CD4-positive, alpha-beta T cell (primary cell): ENCODE results near the gene RIMS3. TPM values are rescaled to one million over a fixed set of nuclear protein-coding genes. Genes with fewer than 3 reads are reported as not detected.

ENCODE experiments used
- ATAC-seq: fragments of 200-7000 bp; cut with Tn5 transposase; one replicate; pipeline ENCODE4 v1.10.0; 2022; ENCODE audit warnings: mild to moderate bottlenecking; ENCODE audit not compliant: poor library complexity
- CTCF ChIA-PET: fragments of 350-600 bp; sonication (Branson Sonifier 250); formaldehyde crosslinking; loops from one replicate; lab custom pipeline; 2021; ENCODE audit warnings: antibody characterized with exemption, inconsistent platforms; lab: Charles Lee
- POLR2A ChIA-PET: fragments of 350-600 bp; sonication (Branson Sonifier 250); formaldehyde crosslinking; loops from one replicate; lab custom pipeline; 2021; ENCODE audit warnings: antibody characterized with exemption, inconsistent platforms; lab: Charles Lee
- DNase-seq, 14 experiments: peaks; one replicate each; pipeline ENCODE4 v3.0.0-alpha.2; 2013 to 2020; ENCODE audit warnings: mixed read lengths in 2 of 14
- H3K27ac ChIP-seq, 2 donors: one replicate each; pipeline versions ENCODE4 v1.5.1 to v1.7.0; 2013; ENCODE audit warnings: low read length in 2 of 2, low read depth in 1 of 2, mild to moderate bottlenecking in 1 of 2
- H3K27me3 ChIP-seq, 2 experiments: 1 replicate in 1 of 2; 2 replicates in 1 of 2; pipeline versions ENCODE4 v1.6.1 to v1.7.0; 2013; ENCODE audit warnings: low read length in 2 of 2, control low read depth in 1 of 2, mild to moderate bottlenecking in 1 of 2, moderate library complexity in 1 of 2; ENCODE audit not compliant: insufficient read depth in 2 of 2, control insufficient read depth in 1 of 2
- H3K36me3 ChIP-seq: one replicate; pipeline ENCODE4 v1.6.1; 2013; ENCODE audit warnings: low read length, control low read depth; ENCODE audit not compliant: insufficient read depth
- H3K4me1 ChIP-seq: one replicate; pipeline ENCODE4 v1.6.1; 2013; ENCODE audit warnings: low read length, control low read depth; ENCODE audit not compliant: insufficient read depth
- H3K4me3 ChIP-seq: one replicate; pipeline ENCODE4 v1.5.1; 2013; ENCODE audit warnings: mild to moderate bottlenecking, low read length, moderate library complexity
- H3K9me3 ChIP-seq, 2 experiments: 1 replicate in 1 of 2; 2 replicates in 1 of 2; pipeline versions ENCODE4 v1.6.1 to v1.7.0; 2013; ENCODE audit warnings: low read length in 2 of 2, mild to moderate bottlenecking in 2 of 2, control low read depth in 1 of 2, moderate library complexity in 1 of 2; ENCODE audit not compliant: control insufficient read depth in 1 of 2, insufficient read depth in 1 of 2
- H3K27ac Mint-ChIP-seq: one replicate; pipeline ENCODE4 v1.8.0; 2020; ENCODE audit warnings: mixed read lengths
- H3K27me3 Mint-ChIP-seq: one replicate; pipeline ENCODE4 v1.8.0; 2021; ENCODE audit warnings: mixed read lengths
- H3K36me3 Mint-ChIP-seq: one replicate; pipeline ENCODE4 v1.8.0; 2021; ENCODE audit warnings: low read depth, mixed read lengths
- H3K4me1 Mint-ChIP-seq: one replicate; pipeline ENCODE4 v1.8.0; 2021; ENCODE audit warnings: low read depth, mixed read lengths
- H3K4me3 Mint-ChIP-seq: one replicate; pipeline ENCODE4 v1.8.0; 2020; ENCODE audit warnings: mild to moderate bottlenecking, mixed read lengths
- H3K9me3 Mint-ChIP-seq: one replicate; pipeline ENCODE4 v1.8.0; 2020; ENCODE audit warnings: mixed read lengths
- intact Hi-C, 2 experiments: fragments of 100-400 bp; cut with DNase I in 1 of 2; cut with micrococcal nuclease in 1 of 2; formaldehyde crosslinking; loops; one replicate each; pipeline versions ENCODE4 v1.15.1 to v1.9.0; 2023 to 2025; cut with DNase I, micrococcal nuclease
- total RNA-seq, 174 experiments: library from RNA in 2 of 174; stranded (reverse) in 2 of 174; gene quantifications; one replicate each; pipeline ENCODE4 v1.2.3 and lab custom pipeline; 2021 to 2026
- TF ChIP-seq, protein P1 (sequence below): fragments of 200-600 bp; IDR thresholded peaks from one replicate; pipeline ENCODE4 v1.8.0; 2022; ENCODE audit warnings: antibody characterized with exemption, mild to moderate bottlenecking

RIMS3 gene
- total RNA-seq, 2 experiments from 2014 or later, result 0.99 to 1.1 TPM

DNA sequence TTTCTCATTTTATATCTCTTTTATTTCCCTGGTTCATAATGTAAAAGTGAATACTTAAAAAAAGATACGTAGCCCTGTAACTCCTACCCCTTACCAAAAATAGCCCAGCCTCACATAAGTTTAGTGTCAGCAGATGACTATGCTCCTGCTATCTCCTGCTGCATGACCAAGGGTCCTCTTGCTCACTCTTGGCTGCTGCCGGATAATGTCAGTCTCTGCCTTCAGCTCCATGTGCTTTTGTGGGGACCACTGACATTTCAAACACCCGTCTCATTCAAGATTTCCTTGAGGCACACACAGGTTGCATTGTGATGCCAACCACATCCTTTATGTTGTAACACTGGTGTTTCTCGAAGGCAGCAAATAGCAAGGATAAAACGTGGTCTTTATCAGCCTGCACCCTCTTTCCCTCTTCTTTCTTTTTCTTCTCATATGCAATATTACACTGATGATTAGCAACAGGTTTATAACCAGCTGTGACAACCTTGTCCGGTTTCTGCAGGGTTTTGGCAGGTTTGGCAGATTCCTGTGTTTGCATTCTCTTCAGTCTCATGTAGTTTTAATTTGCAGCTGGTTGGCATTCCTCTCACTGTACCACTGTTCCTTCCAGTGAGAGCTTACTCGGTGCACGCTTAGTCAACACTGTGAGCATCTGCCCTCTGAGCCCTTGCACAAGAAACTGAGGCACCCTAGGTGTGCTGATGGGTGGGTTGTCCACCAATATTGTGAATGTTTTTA is 71.9 kb downstream of the RIMS3 start:
- intact Hi-C loops, result no loop called here
- Mint-ChIP-seq H3K4me3 (no peak overlapping the region), H3K27me3 (peaks cover 7% of the 10 kb centered on the region), H3K9me3 (no peaks in the 10 kb centered on the region), H3K27ac (no peak overlapping the region), H3K36me3 (no peaks in the 10 kb centered on the region), H3K4me1 (peaks cover 6% of the 10 kb centered on the region)
- TF ChIP-seq, protein P1, sequence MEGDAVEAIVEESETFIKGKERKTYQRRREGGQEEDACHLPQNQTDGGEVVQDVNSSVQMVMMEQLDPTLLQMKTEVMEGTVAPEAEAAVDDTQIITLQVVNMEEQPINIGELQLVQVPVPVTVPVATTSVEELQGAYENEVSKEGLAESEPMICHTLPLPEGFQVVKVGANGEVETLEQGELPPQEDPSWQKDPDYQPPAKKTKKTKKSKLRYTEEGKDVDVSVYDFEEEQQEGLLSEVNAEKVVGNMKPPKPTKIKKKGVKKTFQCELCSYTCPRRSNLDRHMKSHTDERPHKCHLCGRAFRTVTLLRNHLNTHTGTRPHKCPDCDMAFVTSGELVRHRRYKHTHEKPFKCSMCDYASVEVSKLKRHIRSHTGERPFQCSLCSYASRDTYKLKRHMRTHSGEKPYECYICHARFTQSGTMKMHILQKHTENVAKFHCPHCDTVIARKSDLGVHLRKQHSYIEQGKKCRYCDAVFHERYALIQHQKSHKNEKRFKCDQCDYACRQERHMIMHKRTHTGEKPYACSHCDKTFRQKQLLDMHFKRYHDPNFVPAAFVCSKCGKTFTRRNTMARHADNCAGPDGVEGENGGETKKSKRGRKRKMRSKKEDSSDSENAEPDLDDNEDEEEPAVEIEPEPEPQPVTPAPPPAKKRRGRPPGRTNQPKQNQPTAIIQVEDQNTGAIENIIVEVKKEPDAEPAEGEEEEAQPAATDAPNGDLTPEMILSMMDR, result no peak
- Histone ChIP-seq H3K4me1 (no peaks in the 10 kb centered on the region), H3K4me3 (no peak overlapping the region), H3K27me3 (peaks cover 0 to 2% of the 10 kb centered on the region in 2 experiments), H3K9me3 (no peaks in the 10 kb centered on the region), H3K27ac (no peak overlapping the region), H3K36me3 (no peaks in the 10 kb centered on the region)
- ChIA-PET CTCF (no interaction called here), POLR2A (no interaction called here)
- ATAC-seq (no peak), DNase-seq (no peak)

DNA sequence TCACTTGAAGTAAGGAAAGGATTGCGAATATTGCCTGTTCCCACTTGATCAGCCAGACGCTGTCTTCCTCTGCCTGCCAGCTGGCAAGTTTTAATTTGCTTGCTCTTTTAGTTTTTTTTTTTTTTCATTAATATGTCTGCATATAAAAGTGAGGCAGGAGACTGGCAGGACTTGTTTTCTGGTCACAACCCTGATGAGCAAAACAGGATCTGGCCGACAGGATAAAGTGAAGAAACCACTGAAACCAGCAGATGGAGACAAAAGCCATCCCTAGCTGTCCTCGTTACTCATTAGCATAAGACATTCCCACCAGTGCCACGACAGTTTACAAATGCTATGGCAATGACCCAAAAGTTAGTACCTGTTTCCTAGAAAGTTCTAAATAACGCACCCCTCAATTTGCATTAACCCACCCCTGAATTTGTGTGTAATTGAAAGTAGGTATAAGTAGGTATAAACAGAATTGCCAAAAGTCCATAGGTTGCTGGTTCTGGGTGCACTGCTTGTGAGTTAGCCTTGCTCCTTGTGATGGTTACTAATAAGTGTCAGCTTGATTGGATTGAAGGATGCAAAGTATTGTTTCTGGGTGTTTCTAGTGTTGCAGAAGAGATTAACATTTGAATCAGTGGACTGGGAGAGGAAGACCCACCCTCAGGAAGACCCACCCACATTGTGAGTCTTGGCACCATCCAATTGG is 73.2 kb downstream of the RIMS3 start:
- TF ChIP-seq, protein P1, result no peak
- Mint-ChIP-seq H3K27ac (no peak overlapping the region), H3K4me1 (peaks cover 6% of the 10 kb centered on the region), H3K27me3 (peaks cover 7% of the 10 kb centered on the region), H3K36me3 (no peaks in the 10 kb centered on the region), H3K4me3 (no peak overlapping the region), H3K9me3 (no peaks in the 10 kb centered on the region)
- no peak overlapping the region for H3K27ac ChIP-seq
- ATAC-seq (no peak), DNase-seq (peak in 4 of 14 experiments; percentile 5 to 51 (median 38))
- POLR2A ChIA-PET, result no interaction called here
- no peaks in the 10 kb centered on the region for H3K36me3 ChIP-seq
- CTCF ChIA-PET, result interaction anchor here (0.8 kb wide), 1 partner anchor 258 kb away, joined by 3 read pairs; no protein-coding TSS in a partner anchor
- no peak overlapping the region for H3K4me3 ChIP-seq
- H3K27me3 ChIP-seq, result peaks cover 0 to 2% of the 10 kb centered on the region in 2 experiments
- no peaks in the 10 kb centered on the region for H3K9me3 ChIP-seq
- H3K4me1 ChIP-seq, result no peaks in the 10 kb centered on the region
- intact Hi-C loops, result no loop called here

DNA sequence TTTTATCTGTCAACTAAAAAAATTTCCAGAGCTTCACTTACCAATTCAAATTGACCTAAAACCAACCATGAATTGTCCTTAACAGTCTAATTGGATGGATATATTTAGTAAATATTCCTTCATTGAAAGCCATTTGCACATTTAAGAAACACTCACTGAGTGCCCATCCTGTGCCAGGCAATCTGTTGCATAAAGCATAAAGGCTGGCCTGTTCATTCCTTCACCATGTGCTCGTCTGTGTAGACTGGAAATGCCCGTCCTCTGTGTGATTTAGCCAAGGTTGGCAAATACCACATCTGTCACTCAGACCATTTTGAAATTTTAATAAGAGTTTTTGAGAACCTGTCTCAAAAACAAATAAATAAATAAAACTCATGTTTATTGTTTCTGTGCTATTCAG is 76.9 kb downstream of the RIMS3 start:
- H3K4me3 ChIP-seq, result no peak overlapping the region
- no peaks in the 10 kb centered on the region for H3K9me3 ChIP-seq
- Mint-ChIP-seq H3K9me3 (no peaks in the 10 kb centered on the region), H3K4me3 (no peak overlapping the region), H3K27me3 (peaks cover 7% of the 10 kb centered on the region), H3K36me3 (no peaks in the 10 kb centered on the region), H3K27ac (no peak overlapping the region), H3K4me1 (peaks cover 6% of the 10 kb centered on the region)
- ChIA-PET CTCF (no interaction called here), POLR2A (no interaction called here)
- no peak for DNase-seq
- H3K27ac ChIP-seq, result no peak overlapping the region
- no peak for ATAC-seq
- intact Hi-C loops, result no loop called here
- H3K36me3 ChIP-seq, result no peaks in the 10 kb centered on the region
- H3K27me3 ChIP-seq, result no peaks in the 10 kb centered on the region
- TF ChIP-seq, protein P1, result no peak
- no peaks in the 10 kb centered on the region for H3K4me1 ChIP-seq
